ENCODE results near the gene DCHS1. TPM values are rescaled to one million over a fixed set of nuclear protein-coding genes. Genes with fewer than 3 reads are reported as not detected.
A peak's percentile ranks its signal among the peaks of the same experiment; 100 is the strongest.

DCHS1 gene
- total RNA-seq, 1 experiment from 2014 or later, result 14.2 TPM

- no peaks in the 10 kb centered on the region for H3K9me3 Mint-ChIP-seq
- H3K27ac Mint-ChIP-seq, result no peak overlapping the region
- TF ChIP-seq GTF2I (CRISPR knock-in tag; conservative IDR thresholded peaks at IDR 0.05), result no peak
- no peak for TF ChIP-seq NR2C2 (CRISPR knock-in tag; IDR thresholded peaks at IDR 0.05)
- TF ChIP-seq, protein P1, sequence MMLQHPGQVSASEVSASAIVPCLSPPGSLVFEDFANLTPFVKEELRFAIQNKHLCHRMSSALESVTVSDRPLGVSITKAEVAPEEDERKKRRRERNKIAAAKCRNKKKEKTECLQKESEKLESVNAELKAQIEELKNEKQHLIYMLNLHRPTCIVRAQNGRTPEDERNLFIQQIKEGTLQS (CRISPR knock-in tag; conservative IDR thresholded peaks at IDR 0.05), result no peak
- no peak for TF ChIP-seq ZNF121 (CRISPR knock-in tag; IDR thresholded peaks at IDR 0.05)
- no peak for TF ChIP-seq CREM (CRISPR knock-in tag; IDR thresholded peaks at IDR 0.05)
- TF ChIP-seq, protein P2, sequence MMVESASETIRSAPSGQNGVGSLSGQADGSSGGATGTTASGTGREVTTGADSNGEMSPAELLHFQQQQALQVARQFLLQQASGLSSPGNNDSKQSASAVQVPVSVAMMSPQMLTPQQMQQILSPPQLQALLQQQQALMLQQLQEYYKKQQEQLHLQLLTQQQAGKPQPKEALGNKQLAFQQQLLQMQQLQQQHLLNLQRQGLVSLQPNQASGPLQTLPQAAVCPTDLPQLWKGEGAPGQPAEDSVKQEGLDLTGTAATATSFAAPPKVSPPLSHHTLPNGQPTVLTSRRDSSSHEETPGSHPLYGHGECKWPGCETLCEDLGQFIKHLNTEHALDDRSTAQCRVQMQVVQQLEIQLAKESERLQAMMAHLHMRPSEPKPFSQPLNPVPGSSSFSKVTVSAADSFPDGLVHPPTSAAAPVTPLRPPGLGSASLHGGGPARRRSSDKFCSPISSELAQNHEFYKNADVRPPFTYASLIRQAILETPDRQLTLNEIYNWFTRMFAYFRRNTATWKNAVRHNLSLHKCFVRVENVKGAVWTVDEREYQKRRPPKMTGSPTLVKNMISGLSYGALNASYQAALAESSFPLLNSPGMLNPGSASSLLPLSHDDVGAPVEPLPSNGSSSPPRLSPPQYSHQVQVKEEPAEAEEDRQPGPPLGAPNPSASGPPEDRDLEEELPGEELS (CRISPR knock-in tag; IDR thresholded peaks at IDR 0.05), result no peak
- no peak for TF ChIP-seq CTCF (IDR thresholded peaks at IDR 0.05)
- no peak for TF ChIP-seq NR1H2 (CRISPR knock-in tag; IDR thresholded peaks at IDR 0.05)
- no peak for TF ChIP-seq RORB (CRISPR knock-in tag; IDR thresholded peaks at IDR 0.05)
- TF ChIP-seq, protein P3, sequence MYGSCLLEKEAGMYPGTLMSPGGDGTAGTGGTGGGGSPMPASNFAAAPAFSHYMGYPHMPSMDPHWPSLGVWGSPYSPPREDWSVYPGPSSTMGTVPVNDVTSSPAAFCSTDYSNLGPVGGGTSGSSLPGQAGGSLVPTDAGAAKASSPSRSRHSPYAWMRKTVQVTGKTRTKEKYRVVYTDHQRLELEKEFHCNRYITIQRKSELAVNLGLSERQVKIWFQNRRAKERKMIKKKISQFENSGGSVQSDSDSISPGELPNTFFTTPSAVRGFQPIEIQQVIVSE (CRISPR knock-in tag; IDR thresholded peaks at IDR 0.05; ENCODE audit: borderline replicate concordance), result no peak
- TF ChIP-seq GABPB1 (CRISPR knock-in tag; IDR thresholded peaks at IDR 0.05), result no peak
- no peak for TF ChIP-seq ATF2 (CRISPR knock-in tag; IDR thresholded peaks at IDR 0.05; ENCODE audit: borderline replicate concordance, low read depth)
- TF ChIP-seq ESRRA (CRISPR knock-in tag; IDR thresholded peaks at IDR 0.05; ENCODE audit: borderline replicate concordance), result no peak
- TF ChIP-seq ZNF416 (CRISPR knock-in tag; IDR thresholded peaks at IDR 0.05), result no peak
- TF ChIP-seq ZNF423 (CRISPR knock-in tag; IDR thresholded peaks at IDR 0.05), result no peak
- no peak overlapping the region for H3K4me3 Mint-ChIP-seq
- ChIA-PET CTCF (interaction anchor here (0.8 kb wide), 1 partner anchor 70 kb away, joined by 3 read pairs; the partner anchor contains the start of gene MRPL17), POLR2A (no interaction called here)
- ATAC-seq (no peak), DNase-seq (ENCODE audit: low spot score) (no peak)
- peaks cover 23% of the 10 kb centered on the region for H3K36me3 Mint-ChIP-seq
- H3K27me3 Mint-ChIP-seq (ENCODE audit: low read depth), result no peaks in the 10 kb centered on the region
- H3K4me1 Mint-ChIP-seq, result peaks cover 6% of the 10 kb centered on the region
Observed at GRCh38 chr11:6613496-6613895, 42.1 kb downstream of the DCHS1 start.

GRCh38 chr11:6612213-6613041, 43.2 kb downstream of the DCHS1 start, which contains the start of gene TAF10:
Gene TAF10, minus strand, starts transcription at chr11:6612216. Its CDS starts 27 bp downstream, at chr11:6612189.
- peak; percentile 85 for ATAC-seq
- Mint-ChIP-seq H3K4me1 (peaks cover 8% of the 10 kb centered on the region), H3K4me3 (peak within 1 kb of the TSS; percentile 88), H3K9me3 (no peaks in the 10 kb centered on the region), H3K27me3 (ENCODE audit: low read depth) (no peaks in the 10 kb centered on the region), H3K36me3 (peaks cover 34% of the 10 kb centered on the region), H3K27ac (peak within 1 kb of the TSS; percentile 86)
- peak; percentile 95 for DNase-seq (ENCODE audit: low spot score)
- ChIA-PET POLR2A (interaction anchor here (0.6 to 2.1 kb wide), 11 partner anchors 8 to 138 kb away, joined by 3 to 7 read pairs (median 4); partner anchors contain the start of genes ARFIP2, TIMM10B and TRIM3), CTCF (interaction anchor here (0.6 to 2.1 kb wide), 16 partner anchors 9 to 1246 kb away, joined by 3 to 13 read pairs (median 4); partner anchors contain the start of gene MRPL17)
- TF ChIP-seq NR1H2 (CRISPR knock-in tag; IDR thresholded peaks at IDR 0.05), result no peak
- TF ChIP-seq NFATC4 (CRISPR knock-in tag; IDR thresholded peaks at IDR 0.05), result no peak; the same call in none of the 2 replicates
- no peak for TF ChIP-seq ELF4 (CRISPR knock-in tag; IDR thresholded peaks at IDR 0.05; ENCODE audit: low read depth)
- TF ChIP-seq FOXJ3 (CRISPR knock-in tag; IDR thresholded peaks at IDR 0.05; ENCODE audit: borderline replicate concordance), result no peak
- TF ChIP-seq ZBTB43 (CRISPR knock-in tag; IDR thresholded peaks at IDR 0.05), result peak; percentile 80; the same call in 1 of the 2 replicates
- TF ChIP-seq, protein P4, sequence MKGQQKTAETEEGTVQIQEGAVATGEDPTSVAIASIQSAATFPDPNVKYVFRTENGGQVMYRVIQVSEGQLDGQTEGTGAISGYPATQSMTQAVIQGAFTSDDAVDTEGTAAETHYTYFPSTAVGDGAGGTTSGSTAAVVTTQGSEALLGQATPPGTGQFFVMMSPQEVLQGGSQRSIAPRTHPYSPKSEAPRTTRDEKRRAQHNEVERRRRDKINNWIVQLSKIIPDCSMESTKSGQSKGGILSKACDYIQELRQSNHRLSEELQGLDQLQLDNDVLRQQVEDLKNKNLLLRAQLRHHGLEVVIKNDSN (CRISPR knock-in tag; IDR thresholded peaks at IDR 0.05), result peak; percentile 50; the same call in 1 of the 2 replicates
- peak; percentile 38; the same call in 1 of the 2 replicates for TF ChIP-seq ARID4B (CRISPR knock-in tag; IDR thresholded peaks at IDR 0.05; ENCODE audit: borderline replicate concordance)
